ENCODE data around the gene MAP3K3. TPM values are rescaled to one million over a fixed set of nuclear protein-coding genes. Genes with fewer than 3 reads are reported as not detected.

The MAP3K3 gene
- total and polyA plus RNA-seq, 10 of the 15 experiments (the other 5 are each of a cell fraction or from before 2014, with no cell fraction given), result 1.6 to 24.1 (median 15.0) TPM

DNA sequence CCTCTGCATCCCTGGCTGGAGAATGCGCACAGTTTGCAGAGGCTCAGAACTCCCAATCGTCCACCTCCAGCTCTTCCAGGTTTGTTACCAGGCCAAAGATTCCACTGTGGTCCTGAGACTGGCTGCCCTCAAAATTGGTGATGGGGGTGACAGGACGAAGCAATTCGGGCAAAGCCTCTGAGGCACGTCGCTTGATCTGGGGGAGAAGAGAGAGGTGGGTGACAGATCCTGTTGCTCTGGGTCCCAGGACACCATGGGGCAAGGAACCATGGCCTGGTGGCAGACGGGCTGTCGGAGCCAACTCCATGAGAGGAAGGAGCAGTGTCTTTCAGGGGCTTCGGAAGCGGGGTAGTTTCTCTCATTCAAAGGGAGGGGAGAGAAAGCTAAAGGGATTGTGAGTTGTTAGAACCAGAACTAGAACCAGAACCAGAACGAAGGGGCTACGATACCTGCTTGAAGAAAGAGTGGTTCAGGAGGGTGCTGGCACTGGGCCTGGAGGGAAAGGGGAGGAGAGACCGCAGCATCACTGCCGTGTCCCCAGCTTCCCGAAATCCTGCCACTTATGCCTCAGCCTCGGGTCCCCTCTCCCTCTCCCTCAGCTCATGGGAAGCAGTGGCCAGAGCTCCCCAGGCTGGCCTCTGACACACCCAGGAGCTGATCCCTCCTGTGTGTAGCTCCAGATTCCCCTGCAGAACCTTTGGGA is 81.5 kb downstream of the MAP3K3 start:
- H3K79me2 ChIP-seq (ENCODE audit: control insufficient read depth, insufficient read depth, low read length), result peaks cover 42% of the 10 kb centered on the region
- intact Hi-C loops (cut with micrococcal nuclease; ENCODE audit: unreplicated experiment), result no loop called here
- SMC1A ChIA-PET (ENCODE audit: uncharacterized antibody, unreplicated experiment), result interaction anchor here (0.9 to 1.2 kb wide), 2 partner anchors 70 to 79 kb away, joined by 3 read pairs; partner anchors contain the start of gene CCDC47
- no peak overlapping the region for H3K4me3 ChIP-seq
- no peaks in the 10 kb centered on the region for H3K9me3 ChIP-seq (replicated peaks; ENCODE audit: control insufficient read depth, insufficient read depth, low read length)
- CTCF ChIA-PET, result interaction anchor here (1.2 kb wide), 1 partner anchor 7 kb away, joined by 3 read pairs; no protein-coding TSS in a partner anchor
- no peaks in the 10 kb centered on the region for H3K27me3 ChIP-seq (replicated peaks in 1 of 2; ENCODE audit: control insufficient read depth in 2 of 2, insufficient read depth in 2 of 2, low read length in 1 of 2)
- ATAC-seq (no peak), FAIRE-seq (no peak), DNase-seq (ENCODE audit: low read depth, low spot score) (no peak)
- no TSS peak for BruUV-seq (replicated peaks)
- H3K9ac ChIP-seq (ENCODE audit: control insufficient read depth, insufficient read depth, low read length), result no peak overlapping the region
- in situ Hi-C loops (cut with MboI), result no loop called here
- peaks cover 0 to 10% of the 10 kb centered on the region in 2 experiments; a peak in 3 of 4 replicates for H3K36me3 ChIP-seq (ENCODE audit: control insufficient read depth in 2 of 2, insufficient read depth in 2 of 2, low read length in 1 of 2)
- H2AFZ ChIP-seq (ENCODE audit: control insufficient read depth, low read depth, low read length), result no peak overlapping the region
- TF ChIP-seq BACH1 (IDR thresholded peaks at IDR 0.05; ENCODE audit: borderline replicate concordance) (no peak), PAX8 (IDR thresholded peaks at IDR 0.05) (no peak), IKZF2 (IDR thresholded peaks at IDR 0.05) (no peak), JUNB (IDR thresholded peaks at IDR 0.05) (no peak), YY1 (IDR thresholded peaks at IDR 0.05; ENCODE audit: low read depth, low read length) (no peak)
- TF ChIP-seq, protein P1, sequence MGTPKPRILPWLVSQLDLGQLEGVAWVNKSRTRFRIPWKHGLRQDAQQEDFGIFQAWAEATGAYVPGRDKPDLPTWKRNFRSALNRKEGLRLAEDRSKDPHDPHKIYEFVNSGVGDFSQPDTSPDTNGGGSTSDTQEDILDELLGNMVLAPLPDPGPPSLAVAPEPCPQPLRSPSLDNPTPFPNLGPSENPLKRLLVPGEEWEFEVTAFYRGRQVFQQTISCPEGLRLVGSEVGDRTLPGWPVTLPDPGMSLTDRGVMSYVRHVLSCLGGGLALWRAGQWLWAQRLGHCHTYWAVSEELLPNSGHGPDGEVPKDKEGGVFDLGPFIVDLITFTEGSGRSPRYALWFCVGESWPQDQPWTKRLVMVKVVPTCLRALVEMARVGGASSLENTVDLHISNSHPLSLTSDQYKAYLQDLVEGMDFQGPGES (IDR thresholded peaks at IDR 0.05), result no peak
- TF ChIP-seq, protein P2, sequence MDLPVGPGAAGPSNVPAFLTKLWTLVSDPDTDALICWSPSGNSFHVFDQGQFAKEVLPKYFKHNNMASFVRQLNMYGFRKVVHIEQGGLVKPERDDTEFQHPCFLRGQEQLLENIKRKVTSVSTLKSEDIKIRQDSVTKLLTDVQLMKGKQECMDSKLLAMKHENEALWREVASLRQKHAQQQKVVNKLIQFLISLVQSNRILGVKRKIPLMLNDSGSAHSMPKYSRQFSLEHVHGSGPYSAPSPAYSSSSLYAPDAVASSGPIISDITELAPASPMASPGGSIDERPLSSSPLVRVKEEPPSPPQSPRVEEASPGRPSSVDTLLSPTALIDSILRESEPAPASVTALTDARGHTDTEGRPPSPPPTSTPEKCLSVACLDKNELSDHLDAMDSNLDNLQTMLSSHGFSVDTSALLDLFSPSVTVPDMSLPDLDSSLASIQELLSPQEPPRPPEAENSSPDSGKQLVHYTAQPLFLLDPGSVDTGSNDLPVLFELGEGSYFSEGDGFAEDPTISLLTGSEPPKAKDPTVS (IDR thresholded peaks at IDR 0.05; ENCODE audit: low read depth, low read length), result no peak
- POLR2A ChIA-PET, result interaction anchor here (1.2 to 4.2 kb wide), 3 partner anchors 13 to 72 kb away, joined by 3 to 42 read pairs (median 3); partner anchors contain the start of gene STRADA
- no peaks in the 10 kb centered on the region for H4K20me1 ChIP-seq (ENCODE audit: control insufficient read depth, insufficient read depth)
- peaks cover 14% of the 10 kb centered on the region for H3K4me1 ChIP-seq (ENCODE audit: control insufficient read depth, insufficient read depth, low read length)
- H3K4me2 ChIP-seq (ENCODE audit: control insufficient read depth, insufficient read depth), result 0 out of 2 replicates have a peak overlapping the region, but pooled peaks have one; percentile 2
- WGBS (ENCODE audit: insufficient coverage, insufficient replicate concordance, low lambda C conversion rate, missing lambda C conversion rate), result 80% methylated on average over 16 of the region's 16 CpGs
- RAD21 ChIA-PET (ENCODE audit: unreplicated experiment), result no interaction called here
- no peak overlapping the region for H3K27ac ChIP-seq (ENCODE audit: control insufficient read depth, insufficient read depth)

All from GM12878 (cell line).